ENCODE results near the gene MRPL22. TPM values are rescaled to one million over a fixed set of nuclear protein-coding genes. Genes with fewer than 3 reads are reported as not detected.

The MRPL22 gene
- total RNA-seq, 1 experiment from 2014 or later = 77.2 TPM

- Mint-ChIP-seq H3K4me1 (peaks cover 13 to 14% of the 10 kb centered on the region in 2 experiments), H3K27ac (no peak overlapping the region; a peak in 1 of 7 replicates), H3K36me3 (ENCODE audit: insufficient read depth in 1 of 3, low read depth in 3 of 3) (peaks cover 2 to 9% (median 3%) of the 10 kb centered on the region in 3 experiments; a peak in 6 of 7 replicates), H3K27me3 (ENCODE audit: low read depth) (no peaks in the 10 kb centered on the region), H3K4me3 (peak overlapping the region; percentile 95 to 97; a peak in 4 of 5 replicates), H3K9me3 (no peaks in the 10 kb centered on the region)
- no peak overlapping the region for H4K8ac ChIP-seq (replicated peaks; ENCODE audit: insufficient read length, low read depth, low read length)
- peak overlapping the region; percentile 98 for H3K4me2 ChIP-seq (ENCODE audit: insufficient read depth, insufficient read length, low read length)
- no peak for DNase-seq
- no peaks in the 10 kb centered on the region for H3K9me3 ChIP-seq (ENCODE audit: control insufficient read depth, low read depth, low read length)
- H2BK20ac ChIP-seq (ENCODE audit: low read depth, low read length, poor library complexity, severe bottlenecking) = no peak overlapping the region
- no peaks in the 10 kb centered on the region for H4K20me1 ChIP-seq (ENCODE audit: control insufficient read depth, insufficient read depth, insufficient read length)
- peaks cover 9% of the 10 kb centered on the region for H3K79me2 ChIP-seq (ENCODE audit: insufficient read depth, low read length)
- H3K23ac ChIP-seq (ENCODE audit: insufficient read length, low read depth, low read length) = no peak overlapping the region
- no peaks in the 10 kb centered on the region for H3K79me1 ChIP-seq (ENCODE audit: insufficient read depth, low read depth, low read length, poor library complexity, severe bottlenecking)
- TF ChIP-seq CTCF (conservative IDR thresholded peaks at IDR 0.05) = no peak
- no peak overlapping the region for H3K4ac ChIP-seq (ENCODE audit: low read depth, low read length)
- H2BK15ac ChIP-seq (ENCODE audit: low read depth, low read length) = no peak overlapping the region
- no peak overlapping the region for H3K56ac ChIP-seq (ENCODE audit: insufficient read length, low read depth, low read length)
- H2BK120ac ChIP-seq (ENCODE audit: low read depth, low read length, poor library complexity, severe bottlenecking) = no peak overlapping the region
- no peak overlapping the region for H3K27ac ChIP-seq (ENCODE audit: insufficient read length, low read depth, low read length)
- no peak overlapping the region for H3K18ac ChIP-seq (ENCODE audit: insufficient read length, low read depth, low read length)
- H3K27me3 ChIP-seq (ENCODE audit: insufficient read depth, low read length) = no peaks in the 10 kb centered on the region
- H2AFZ ChIP-seq (ENCODE audit: low read length) = no peak overlapping the region
- peak overlapping the region; percentile 45 for H3K9ac ChIP-seq (ENCODE audit: extremely low read depth, insufficient read length, low read length)
- H3T11ph ChIP-seq (ENCODE audit: low read length) = no peak overlapping the region
- H2BK5ac ChIP-seq (ENCODE audit: insufficient read length, low read length) = no peak overlapping the region
- no peaks in the 10 kb centered on the region; the same call in 1 of the 2 replicates for H3K4me1 ChIP-seq (ENCODE audit: insufficient read depth, low read length)
- no peak overlapping the region for H2BK12ac ChIP-seq (ENCODE audit: insufficient read length, low read depth, low read length)
- no CpG with 5 or more reads among the region's 9 CpGs for whole genome bisulfite sequencing (ENCODE audit: extremely low coverage, insufficient read length, low lambda C conversion rate)
- H4K5ac ChIP-seq (ENCODE audit: insufficient read length, low read depth, low read length) = no peak overlapping the region
- H3K23me2 ChIP-seq (ENCODE audit: insufficient read length, low read depth, low read length, poor library complexity, severe bottlenecking) = peaks cover 8% of the 10 kb centered on the region
- H3K14ac ChIP-seq (ENCODE audit: insufficient read depth, low read length) = no peak overlapping the region
- no peak overlapping the region for H4K91ac ChIP-seq (ENCODE audit: insufficient read length, low read depth, low read length)
- no peak overlapping the region for H2AK5ac ChIP-seq (ENCODE audit: insufficient read length, low read length)
Observed at GRCh38 chr5:154940375-154940771, 500 bp upstream of the MRPL22 start.
